Measurements from ENCODE around the gene ANAPC1. TPM values are rescaled to one million over a fixed set of nuclear protein-coding genes. Genes with fewer than 3 reads are reported as not detected.
"Not testable (repeated sequence)": the region's sequence is repeated elsewhere in the genome, so short reads cannot be mapped to it uniquely, and the experiment has no call there.

The ANAPC1 gene
- total RNA-seq, 1 donor from 2014 or later, result 29.4 TPM

- intact Hi-C loops (cut with DNase I); H3K27me3 ChIP-seq; H3K4me3 ChIP-seq; H3K9me3 ChIP-seq; H3K4me1 ChIP-seq; ATAC-seq; DNase-seq; H3K27ac ChIP-seq; H3K36me3 ChIP-seq: not testable (repeated sequence)
Observed at GRCh38 chr2:111767087-111767486, 116.9 kb downstream of the ANAPC1 start.

- H3K27ac ChIP-seq; DNase-seq; H3K4me1 ChIP-seq; H3K4me3 ChIP-seq; H3K27me3 ChIP-seq; intact Hi-C loops (cut with DNase I); H3K36me3 ChIP-seq; H3K9me3 ChIP-seq: not testable (repeated sequence)
- ATAC-seq, result peak; percentile 30
Observed at GRCh38 chr2:111766295-111766694, 117.7 kb downstream of the ANAPC1 start.

GRCh38 chr2:111764151-111764550 is 119.8 kb downstream of the ANAPC1 start:
- intact Hi-C loops (cut with DNase I); DNase-seq; H3K27me3 ChIP-seq: not testable (repeated sequence)

GRCh38 chr2:111760697-111761284 is 123.2 kb downstream of the ANAPC1 start:
- intact Hi-C loops (cut with DNase I); H3K27ac ChIP-seq; ATAC-seq; H3K36me3 ChIP-seq; H3K9me3 ChIP-seq; DNase-seq; H3K27me3 ChIP-seq; H3K4me3 ChIP-seq; H3K4me1 ChIP-seq: not testable (repeated sequence)

More at GRCh38 chr2:111764151-111764550, 119.8 kb downstream of the ANAPC1 start:
- not testable (repeated sequence) for ATAC-seq, H3K27ac ChIP-seq, H3K9me3 ChIP-seq, H3K36me3 ChIP-seq, H3K4me1 ChIP-seq, H3K4me3 ChIP-seq

GRCh38 chr2:111752533-111752932 is 131.5 kb downstream of the ANAPC1 start:
- intact Hi-C loops (cut with DNase I); DNase-seq; H3K27me3 ChIP-seq; H3K9me3 ChIP-seq; H3K4me3 ChIP-seq; H3K4me1 ChIP-seq; ATAC-seq; H3K27ac ChIP-seq; H3K36me3 ChIP-seq: not testable (repeated sequence)

GRCh38 chr2:111750641-111751040 is 133.4 kb downstream of the ANAPC1 start:
- H3K27ac ChIP-seq; intact Hi-C loops (cut with DNase I); H3K9me3 ChIP-seq; H3K4me3 ChIP-seq; H3K4me1 ChIP-seq; DNase-seq; H3K27me3 ChIP-seq; H3K36me3 ChIP-seq: not testable (repeated sequence)
- peak; percentile 41 for ATAC-seq

GRCh38 chr2:111748429-111748828 is 135.6 kb downstream of the ANAPC1 start:
- peak; percentile 10 for ATAC-seq
- intact Hi-C loops (cut with DNase I), result not testable (repeated sequence)

GRCh38 chr2:111747410-111748115 is 136.4 kb downstream of the ANAPC1 start:
- H3K27me3 ChIP-seq; intact Hi-C loops (cut with DNase I); H3K4me3 ChIP-seq; DNase-seq; H3K27ac ChIP-seq; H3K9me3 ChIP-seq; H3K36me3 ChIP-seq; H3K4me1 ChIP-seq: not testable (repeated sequence)
- peak; percentile 95 for ATAC-seq
- peak; percentile 52 for TF ChIP-seq CTCF (IDR thresholded peaks at IDR 0.05)

More at GRCh38 chr2:111748429-111748828, 135.6 kb downstream of the ANAPC1 start:
- H3K4me1 ChIP-seq, H3K27ac ChIP-seq, H3K9me3 ChIP-seq, DNase-seq, H3K27me3 ChIP-seq, H3K36me3 ChIP-seq, H3K4me3 ChIP-seq: not testable (repeated sequence)

- H3K36me3 ChIP-seq; DNase-seq; intact Hi-C loops (cut with DNase I); H3K27me3 ChIP-seq; H3K4me1 ChIP-seq; H3K4me3 ChIP-seq; H3K27ac ChIP-seq; ATAC-seq; H3K9me3 ChIP-seq: not testable (repeated sequence)
Observed at GRCh38 chr2:111744751-111745150, 139.2 kb downstream of the ANAPC1 start.

GRCh38 chr2:111741517-111741916 is 142.5 kb downstream of the ANAPC1 start:
- H3K36me3 ChIP-seq; H3K27ac ChIP-seq; ATAC-seq; DNase-seq; intact Hi-C loops (cut with DNase I); H3K4me1 ChIP-seq; H3K27me3 ChIP-seq; H3K9me3 ChIP-seq; H3K4me3 ChIP-seq: not testable (repeated sequence)
